ENCODE measurements around the gene EEA1.

DNA sequence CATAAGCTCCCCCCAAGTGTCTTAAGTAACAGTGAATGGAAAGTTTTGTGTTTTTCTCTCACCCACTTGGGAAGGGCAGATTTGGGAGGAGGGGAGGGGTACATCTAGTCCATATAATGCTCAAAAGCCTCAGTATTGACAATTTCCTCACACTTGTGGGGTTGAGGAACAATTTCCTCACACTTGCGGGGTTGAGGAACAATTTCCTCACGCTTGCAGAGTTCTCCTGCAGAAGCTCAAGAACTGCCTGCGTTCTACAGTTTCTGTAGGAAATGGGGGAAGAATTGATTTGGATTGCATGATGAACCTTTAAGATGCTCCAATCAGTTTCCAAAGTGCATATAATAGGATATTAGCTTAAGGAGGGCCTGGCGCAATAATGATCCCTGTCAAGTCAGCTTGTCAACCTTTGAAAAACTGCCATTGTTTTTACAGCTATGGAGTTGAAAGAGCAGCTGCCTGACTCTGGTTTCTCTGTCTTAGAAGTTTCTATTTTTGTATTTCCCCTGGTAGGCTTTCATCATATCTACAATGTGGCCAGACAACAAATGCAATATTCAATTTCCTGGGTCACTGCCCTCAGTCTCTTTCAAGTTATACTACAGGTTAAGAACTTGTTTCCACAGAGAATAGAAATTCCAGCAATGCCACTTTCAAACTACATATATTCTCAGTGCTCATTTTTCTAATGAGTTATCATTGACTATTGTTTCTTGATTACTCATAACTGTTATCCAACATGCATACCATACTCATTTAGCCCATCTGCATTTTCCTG lies 159.8 kb downstream of the EEA1 start:
- TF ChIP-seq EZH2phosphoT487 (IDR thresholded peaks at IDR 0.05; ENCODE audit: borderline replicate concordance, low read depth, low read length) = no peak
- TF ChIP-seq, protein P1, sequence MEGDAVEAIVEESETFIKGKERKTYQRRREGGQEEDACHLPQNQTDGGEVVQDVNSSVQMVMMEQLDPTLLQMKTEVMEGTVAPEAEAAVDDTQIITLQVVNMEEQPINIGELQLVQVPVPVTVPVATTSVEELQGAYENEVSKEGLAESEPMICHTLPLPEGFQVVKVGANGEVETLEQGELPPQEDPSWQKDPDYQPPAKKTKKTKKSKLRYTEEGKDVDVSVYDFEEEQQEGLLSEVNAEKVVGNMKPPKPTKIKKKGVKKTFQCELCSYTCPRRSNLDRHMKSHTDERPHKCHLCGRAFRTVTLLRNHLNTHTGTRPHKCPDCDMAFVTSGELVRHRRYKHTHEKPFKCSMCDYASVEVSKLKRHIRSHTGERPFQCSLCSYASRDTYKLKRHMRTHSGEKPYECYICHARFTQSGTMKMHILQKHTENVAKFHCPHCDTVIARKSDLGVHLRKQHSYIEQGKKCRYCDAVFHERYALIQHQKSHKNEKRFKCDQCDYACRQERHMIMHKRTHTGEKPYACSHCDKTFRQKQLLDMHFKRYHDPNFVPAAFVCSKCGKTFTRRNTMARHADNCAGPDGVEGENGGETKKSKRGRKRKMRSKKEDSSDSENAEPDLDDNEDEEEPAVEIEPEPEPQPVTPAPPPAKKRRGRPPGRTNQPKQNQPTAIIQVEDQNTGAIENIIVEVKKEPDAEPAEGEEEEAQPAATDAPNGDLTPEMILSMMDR (conservative IDR thresholded peaks at IDR 0.05; ENCODE audit: low read length) = no peak
